ENCODE measurements around the gene RCAN1.

Gene RCAN1

GRCh38 chr21:34593954-34594531 is 20.9 kb downstream of the RCAN1 start:
- H3K4me1 ChIP-seq, result no peaks in the 10 kb centered on the region
- no peak overlapping the region for H3K9ac ChIP-seq
- H3K4me2 ChIP-seq, result no peak overlapping the region
- no peak overlapping the region for H3K27ac ChIP-seq
- peaks cover 92% of the 10 kb centered on the region for H4K20me1 ChIP-seq
- H3K4me3 ChIP-seq, result no peak overlapping the region
- no peaks in the 10 kb centered on the region for H3K27me3 ChIP-seq
- 0 out of 2 replicates have a peak, but pooled peaks cover 4% of the 10 kb centered on the region for H3K9me3 ChIP-seq
- 0 out of 2 replicates have a peak, but pooled peaks cover 3% of the 10 kb centered on the region for H3K36me3 ChIP-seq
- no peak for TF ChIP-seq Cebpa-rat (IDR thresholded peaks at IDR 0.05)

- Histone ChIP-seq H3K4me1 (no peaks in the 10 kb centered on the region), H3K9ac (no peak overlapping the region), H3K4me3 (no peak overlapping the region), H3K27me3 (no peaks in the 10 kb centered on the region), H3K36me3 (0 out of 2 replicates have a peak, but pooled peaks cover 3% of the 10 kb centered on the region), H3K9me3 (0 out of 2 replicates have a peak, but pooled peaks cover 4% of the 10 kb centered on the region), H3K27ac (no peak overlapping the region), H3K4me2 (no peak overlapping the region), H4K20me1 (peaks cover 86% of the 10 kb centered on the region)
- TF ChIP-seq Cebpa-rat (IDR thresholded peaks at IDR 0.05), result no peak
Observed at GRCh38 chr21:34593423-34593822, 21.5 kb downstream of the RCAN1 start.

- H3K4me3 ChIP-seq, result no peak overlapping the region
- no peak overlapping the region for H3K27ac ChIP-seq
- H3K4me1 ChIP-seq, result no peaks in the 10 kb centered on the region
- H4K20me1 ChIP-seq, result peaks cover 82% of the 10 kb centered on the region
- 0 out of 2 replicates have a peak, but pooled peaks cover 3% of the 10 kb centered on the region for H3K36me3 ChIP-seq
- H3K27me3 ChIP-seq, result no peaks in the 10 kb centered on the region
- H3K4me2 ChIP-seq, result no peak overlapping the region
- TF ChIP-seq Cebpa-rat (IDR thresholded peaks at IDR 0.05), result no peak
- peaks cover 12% of the 10 kb centered on the region; the same call in 1 of the 2 replicates for H3K9me3 ChIP-seq
- no peak overlapping the region for H3K9ac ChIP-seq
Observed at GRCh38 chr21:34592120-34592955, 22.6 kb downstream of the RCAN1 start.

- H3K4me2 ChIP-seq, result no peak overlapping the region
- TF ChIP-seq Cebpa-rat (IDR thresholded peaks at IDR 0.05), result no peak
- H3K4me1 ChIP-seq, result no peaks in the 10 kb centered on the region
- H3K9me3 ChIP-seq, result peaks cover 19% of the 10 kb centered on the region
- peaks cover 64% of the 10 kb centered on the region for H4K20me1 ChIP-seq
- no peak overlapping the region for H3K27ac ChIP-seq
- H3K27me3 ChIP-seq, result no peaks in the 10 kb centered on the region
- no peak overlapping the region for H3K9ac ChIP-seq
- 0 out of 2 replicates have a peak, but pooled peaks cover 3% of the 10 kb centered on the region for H3K36me3 ChIP-seq
- H3K4me3 ChIP-seq, result no peak overlapping the region
Observed at GRCh38 chr21:34590520-34590919, 24.4 kb downstream of the RCAN1 start.

GRCh38 chr21:34589511-34590282 is 25.2 kb downstream of the RCAN1 start:
- Histone ChIP-seq H4K20me1 (peaks cover 55% of the 10 kb centered on the region), H3K4me1 (peaks cover under 1% of the 10 kb centered on the region), H3K36me3 (0 out of 2 replicates have a peak, but pooled peaks cover 3% of the 10 kb centered on the region), H3K9ac (no peak overlapping the region), H3K27ac (no peak overlapping the region), H3K4me3 (no peak overlapping the region), H3K9me3 (peaks cover 19% of the 10 kb centered on the region), H3K4me2 (no peak overlapping the region), H3K27me3 (no peaks in the 10 kb centered on the region)
- no peak for TF ChIP-seq Cebpa-rat (IDR thresholded peaks at IDR 0.05)

- Histone ChIP-seq H3K27me3 (no peaks in the 10 kb centered on the region), H3K4me3 (no peak overlapping the region), H3K27ac (no peak overlapping the region), H3K36me3 (no peaks in the 10 kb centered on the region), H3K4me1 (peaks cover 31% of the 10 kb centered on the region), H3K9ac (no peak overlapping the region), H3K9me3 (peaks cover 15% of the 10 kb centered on the region), H3K4me2 (peak overlapping the region; percentile 54), H4K20me1 (peaks cover 24% of the 10 kb centered on the region)
- no peak for TF ChIP-seq Cebpa-rat (IDR thresholded peaks at IDR 0.05)
Observed at GRCh38 chr21:34583926-34584563, 30.9 kb downstream of the RCAN1 start.

GRCh38 chr21:34582506-34583150 is 32.3 kb downstream of the RCAN1 start:
- H3K9ac ChIP-seq, result no peak overlapping the region
- H3K4me1 ChIP-seq, result peaks cover 31% of the 10 kb centered on the region
- H3K27me3 ChIP-seq, result no peaks in the 10 kb centered on the region
- no peak overlapping the region for H3K4me2 ChIP-seq
- no peak overlapping the region for H3K4me3 ChIP-seq
- no peak overlapping the region for H3K27ac ChIP-seq
- peaks cover 34% of the 10 kb centered on the region for H4K20me1 ChIP-seq
- H3K9me3 ChIP-seq, result peaks cover 9% of the 10 kb centered on the region
- TF ChIP-seq Cebpa-rat (IDR thresholded peaks at IDR 0.05), result no peak
- H3K36me3 ChIP-seq, result no peaks in the 10 kb centered on the region; the same call in 1 of the 2 replicates

GRCh38 chr21:34580181-34580700 is 34.7 kb downstream of the RCAN1 start:
- Histone ChIP-seq H3K27ac (no peak overlapping the region), H3K9ac (no peak overlapping the region), H3K4me3 (no peak overlapping the region), H3K27me3 (no peaks in the 10 kb centered on the region), H3K9me3 (no peaks in the 10 kb centered on the region), H3K36me3 (no peaks in the 10 kb centered on the region; the same call in 1 of the 2 replicates), H3K4me2 (no peak overlapping the region), H4K20me1 (peaks cover 53% of the 10 kb centered on the region), H3K4me1 (peaks cover 32% of the 10 kb centered on the region)
- no peak for TF ChIP-seq Cebpa-rat (IDR thresholded peaks at IDR 0.05)

- H3K27me3 ChIP-seq, result no peaks in the 10 kb centered on the region
- peaks cover 61% of the 10 kb centered on the region for H4K20me1 ChIP-seq
- no peak overlapping the region for H3K9ac ChIP-seq
- no peak for TF ChIP-seq Cebpa-rat (IDR thresholded peaks at IDR 0.05)
- H3K27ac ChIP-seq, result no peak overlapping the region
- no peak overlapping the region for H3K4me2 ChIP-seq
- H3K4me3 ChIP-seq, result no peak overlapping the region
- H3K36me3 ChIP-seq, result no peaks in the 10 kb centered on the region; the same call in 1 of the 2 replicates
- no peaks in the 10 kb centered on the region for H3K9me3 ChIP-seq
- H3K4me1 ChIP-seq, result peaks cover 34% of the 10 kb centered on the region
Observed at GRCh38 chr21:34579411-34579810, 35.5 kb downstream of the RCAN1 start.

Data from BLaER1 (cell line).